Peyer's patch (tissue), 4 donors: Measurements from ENCODE around the gene PARD3B. TPM values are rescaled to one million over a fixed set of nuclear protein-coding genes. Genes with fewer than 3 reads are reported as not detected.

Source experiments
- DNase-seq, 3 donors: peaks; one replicate each; pipeline ENCODE4 v3.0.0-alpha.2; 2017 to 2019
- H3K27ac ChIP-seq, 4 donors: fragments of 200-600 bp; sonication (generic); one replicate each; pipeline ENCODE4 v1.5.1; 2016 to 2019
- H3K27me3 ChIP-seq, 2 donors: fragments of 200-600 bp; sonication (generic); one replicate each; pipeline ENCODE4 v1.5.1; 2019
- H3K36me3 ChIP-seq, 3 donors: fragments of 200-600 bp; sonication (generic); one replicate each; pipeline ENCODE4 v1.5.1; 2016 to 2019
- H3K4me1 ChIP-seq, 4 donors: fragments of 200-600 bp; sonication (generic); one replicate each; pipeline ENCODE4 v1.5.1; 2016 to 2019
- H3K4me3 ChIP-seq, 4 donors: fragments of 200-600 bp; sonication (generic); 1 replicate in 3 of 4; 2 replicates in 1 of 4; pipeline ENCODE4 v1.5.1; 2016 to 2019; ENCODE audit warnings: mild to moderate bottlenecking in 1 of 4
- H3K9me3 ChIP-seq, 4 donors: fragments of 200-600 bp; sonication (generic); one replicate each; pipeline ENCODE4 v1.5.1; 2016 to 2019; ENCODE audit warnings: mild to moderate bottlenecking in 1 of 4
- CTCF ChIP-seq, 6 experiments: fragments of 450-650 bp in 4 of 6; fragments of 200-600 bp in 2 of 6; sonication (generic) in 1 of 6; IDR thresholded peaks; one replicate each; pipeline ENCODE4 v1.5.1; 2017 to 2019; ENCODE audit warnings: antibody characterized with exemption in 6 of 6, mild to moderate bottlenecking in 3 of 6, moderate library complexity in 1 of 6
- POLR2A ChIP-seq, 2 donors: fragments of 450-650 bp; IDR thresholded peaks; one replicate each; pipeline ENCODE4 v1.5.1; 2017; ENCODE audit warnings: antibody characterized with exemption in 2 of 2, mild to moderate bottlenecking in 2 of 2, moderate library complexity in 2 of 2
- total RNA-seq, 4 donors: library from RNA; depleted of rRNA; stranded (reverse); fragments of >200 nt; gene quantifications; one replicate each; pipeline ENCODE4 v1.1.0, GENCODE V29; 2016

Gene PARD3B
- total RNA-seq, 4 donors from 2014 or later, result 19.6 to 52.0 (median 40.6) TPM

GRCh38 chr2:205270689-205271088 lies 725.4 kb downstream of the PARD3B start:
- Histone ChIP-seq H3K9me3 (no peaks in the 10 kb centered on the region), H3K4me1 (no peaks in the 10 kb centered on the region), H3K27me3 (no peaks in the 10 kb centered on the region), H3K4me3 (no peak overlapping the region), H3K36me3 (no peaks in the 10 kb centered on the region), H3K27ac (no peak overlapping the region)
- DNase-seq, result no peak
- TF ChIP-seq CTCF (IDR thresholded peaks at IDR 0.05) (no peak), POLR2A (IDR thresholded peaks at IDR 0.05) (no peak)

- Histone ChIP-seq H3K27me3 (no peaks in the 10 kb centered on the region), H3K4me1 (no peaks in the 10 kb centered on the region), H3K9me3 (no peaks in the 10 kb centered on the region), H3K27ac (no peak overlapping the region), H3K4me3 (no peak overlapping the region), H3K36me3 (no peaks in the 10 kb centered on the region)
- TF ChIP-seq CTCF (IDR thresholded peaks at IDR 0.05), result no peak
- TF ChIP-seq POLR2A (IDR thresholded peaks at IDR 0.05), result no peak
- DNase-seq, result no peak
Measured at GRCh38 chr2:205273148-205273547, 727.9 kb downstream of the PARD3B start.

GRCh38 chr2:205273627-205274026 lies 728.4 kb downstream of the PARD3B start:
- Histone ChIP-seq H3K9me3 (no peaks in the 10 kb centered on the region), H3K36me3 (no peaks in the 10 kb centered on the region), H3K4me1 (no peaks in the 10 kb centered on the region), H3K4me3 (no peak overlapping the region), H3K27ac (no peak overlapping the region), H3K27me3 (no peaks in the 10 kb centered on the region)
- DNase-seq, result no peak
- TF ChIP-seq CTCF (IDR thresholded peaks at IDR 0.05), result no peak
- TF ChIP-seq POLR2A (IDR thresholded peaks at IDR 0.05), result no peak

GRCh38 chr2:205274801-205275200 lies 729.5 kb downstream of the PARD3B start:
- Histone ChIP-seq H3K27me3 (no peaks in the 10 kb centered on the region), H3K9me3 (no peaks in the 10 kb centered on the region), H3K4me3 (no peak overlapping the region), H3K27ac (no peak overlapping the region), H3K4me1 (no peaks in the 10 kb centered on the region), H3K36me3 (no peaks in the 10 kb centered on the region)
- no peak for TF ChIP-seq POLR2A (IDR thresholded peaks at IDR 0.05)
- TF ChIP-seq CTCF (IDR thresholded peaks at IDR 0.05), result no peak
- no peak for DNase-seq

- TF ChIP-seq POLR2A (IDR thresholded peaks at IDR 0.05) (no peak), CTCF (IDR thresholded peaks at IDR 0.05) (no peak)
- DNase-seq, result no peak
- Histone ChIP-seq H3K27ac (no peak overlapping the region), H3K4me3 (no peak overlapping the region), H3K27me3 (no peaks in the 10 kb centered on the region), H3K4me1 (no peaks in the 10 kb centered on the region), H3K9me3 (no peaks in the 10 kb centered on the region), H3K36me3 (no peaks in the 10 kb centered on the region)
Measured at GRCh38 chr2:205276116-205276777, 731.0 kb downstream of the PARD3B start.
